ENCODE results near the gene SYTL2.

- TF ChIP-seq, protein P1, sequence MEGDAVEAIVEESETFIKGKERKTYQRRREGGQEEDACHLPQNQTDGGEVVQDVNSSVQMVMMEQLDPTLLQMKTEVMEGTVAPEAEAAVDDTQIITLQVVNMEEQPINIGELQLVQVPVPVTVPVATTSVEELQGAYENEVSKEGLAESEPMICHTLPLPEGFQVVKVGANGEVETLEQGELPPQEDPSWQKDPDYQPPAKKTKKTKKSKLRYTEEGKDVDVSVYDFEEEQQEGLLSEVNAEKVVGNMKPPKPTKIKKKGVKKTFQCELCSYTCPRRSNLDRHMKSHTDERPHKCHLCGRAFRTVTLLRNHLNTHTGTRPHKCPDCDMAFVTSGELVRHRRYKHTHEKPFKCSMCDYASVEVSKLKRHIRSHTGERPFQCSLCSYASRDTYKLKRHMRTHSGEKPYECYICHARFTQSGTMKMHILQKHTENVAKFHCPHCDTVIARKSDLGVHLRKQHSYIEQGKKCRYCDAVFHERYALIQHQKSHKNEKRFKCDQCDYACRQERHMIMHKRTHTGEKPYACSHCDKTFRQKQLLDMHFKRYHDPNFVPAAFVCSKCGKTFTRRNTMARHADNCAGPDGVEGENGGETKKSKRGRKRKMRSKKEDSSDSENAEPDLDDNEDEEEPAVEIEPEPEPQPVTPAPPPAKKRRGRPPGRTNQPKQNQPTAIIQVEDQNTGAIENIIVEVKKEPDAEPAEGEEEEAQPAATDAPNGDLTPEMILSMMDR (IDR thresholded peaks at IDR 0.05) = no peak
- no peak for TF ChIP-seq POLR2A (IDR thresholded peaks at IDR 0.05)
Observed at GRCh38 chr11:85821636-85822035, 10.7 kb upstream of the SYTL2 start.

Measured in right lobe of liver (tissue), 4 donors.